Measurements from ENCODE around the gene C2orf76.

The C2orf76 gene

GRCh38 chr2:119292226-119292625, 74.4 kb downstream of the C2orf76 start:
- no peak overlapping the region for H3K27ac ChIP-seq
- no peaks in the 10 kb centered on the region for H3K36me3 ChIP-seq (ENCODE audit: insufficient read depth, low read length)
- TF ChIP-seq POLR2AphosphoS5 (IDR thresholded peaks at IDR 0.05; ENCODE audit: borderline replicate concordance, low read depth, low read length) = no peak
- H3K4me3 ChIP-seq = no peak overlapping the region
- no peaks in the 10 kb centered on the region for H3K9me3 ChIP-seq (ENCODE audit: low read depth, low read length)
- H3K9ac ChIP-seq (ENCODE audit: insufficient read length) = peak overlapping the region; percentile 41
- no peak for DNase-seq (ENCODE audit: low read depth, low spot score)

GRCh38 chr2:119291588-119292167, 75.0 kb downstream of the C2orf76 start:
- Histone ChIP-seq H3K9me3 (ENCODE audit: low read depth, low read length) (no peaks in the 10 kb centered on the region), H3K9ac (ENCODE audit: insufficient read length) (peak overlapping the region; percentile 41), H3K27ac (no peak overlapping the region), H3K4me3 (no peak overlapping the region), H3K36me3 (ENCODE audit: insufficient read depth, low read length) (no peaks in the 10 kb centered on the region)
- DNase-seq (ENCODE audit: low read depth, low spot score) = no peak
- TF ChIP-seq POLR2AphosphoS5 (IDR thresholded peaks at IDR 0.05; ENCODE audit: borderline replicate concordance, low read depth, low read length) (no peak), FOXP2 (optimal IDR thresholded peaks at IDR 0.05; ENCODE audit: control extremely low read depth, extremely low read length, insufficient read depth) (no peak), EZH2 (IDR thresholded peaks at IDR 0.05) (no peak)

- Histone ChIP-seq H3K9ac (ENCODE audit: insufficient read length) (no peak overlapping the region), H3K27ac (no peak overlapping the region), H3K36me3 (ENCODE audit: insufficient read depth, low read length) (no peaks in the 10 kb centered on the region), H3K4me3 (no peak overlapping the region), H3K9me3 (ENCODE audit: low read depth, low read length) (no peaks in the 10 kb centered on the region)
- DNase-seq (ENCODE audit: low read depth, low spot score) = no peak
- TF ChIP-seq FOXP2 (optimal IDR thresholded peaks at IDR 0.05; ENCODE audit: control extremely low read depth, extremely low read length, insufficient read depth) = no peak
- TF ChIP-seq EZH2 (IDR thresholded peaks at IDR 0.05) = no peak
- no peak for TF ChIP-seq POLR2AphosphoS5 (IDR thresholded peaks at IDR 0.05; ENCODE audit: borderline replicate concordance, low read depth, low read length)
Observed at GRCh38 chr2:119290859-119291587, 75.6 kb downstream of the C2orf76 start.

GRCh38 chr2:119289642-119290041, 77.0 kb downstream of the C2orf76 start:
- no peak overlapping the region for H3K4me3 ChIP-seq
- H3K27ac ChIP-seq = no peak overlapping the region
- DNase-seq (ENCODE audit: low read depth, low spot score) = no peak
- H3K9me3 ChIP-seq (ENCODE audit: low read depth, low read length) = no peaks in the 10 kb centered on the region
- H3K9ac ChIP-seq (ENCODE audit: insufficient read length) = no peak overlapping the region
- H3K36me3 ChIP-seq (ENCODE audit: insufficient read depth, low read length) = no peaks in the 10 kb centered on the region
- TF ChIP-seq POLR2AphosphoS5 (IDR thresholded peaks at IDR 0.05; ENCODE audit: borderline replicate concordance, low read depth, low read length) = no peak
- TF ChIP-seq FOXP2 (optimal IDR thresholded peaks at IDR 0.05; ENCODE audit: control extremely low read depth, extremely low read length, insufficient read depth) = no peak
- TF ChIP-seq EZH2 (IDR thresholded peaks at IDR 0.05) = no peak

- Histone ChIP-seq H3K36me3 (ENCODE audit: insufficient read depth, low read length) (no peaks in the 10 kb centered on the region), H3K27ac (no peak overlapping the region), H3K9ac (ENCODE audit: insufficient read length) (no peak overlapping the region), H3K9me3 (ENCODE audit: low read depth, low read length) (no peaks in the 10 kb centered on the region), H3K4me3 (no peak overlapping the region)
- DNase-seq (ENCODE audit: low read depth, low spot score) = no peak
- TF ChIP-seq FOXP2 (optimal IDR thresholded peaks at IDR 0.05; ENCODE audit: control extremely low read depth, extremely low read length, insufficient read depth) (no peak), EZH2 (IDR thresholded peaks at IDR 0.05) (no peak), POLR2AphosphoS5 (IDR thresholded peaks at IDR 0.05; ENCODE audit: borderline replicate concordance, low read depth, low read length) (no peak)
Observed at GRCh38 chr2:119289093-119289492, 77.5 kb downstream of the C2orf76 start.

- no peak for DNase-seq (ENCODE audit: low read depth, low spot score)
- H3K27ac ChIP-seq = no peak overlapping the region
- no peak overlapping the region for H3K9ac ChIP-seq (ENCODE audit: insufficient read length)
- no peak overlapping the region for H3K4me3 ChIP-seq
- H3K9me3 ChIP-seq (ENCODE audit: low read depth, low read length) = no peaks in the 10 kb centered on the region
- no peaks in the 10 kb centered on the region for H3K36me3 ChIP-seq (ENCODE audit: insufficient read depth, low read length)
- no peak for TF ChIP-seq POLR2AphosphoS5 (IDR thresholded peaks at IDR 0.05; ENCODE audit: borderline replicate concordance, low read depth, low read length)
- no peak for TF ChIP-seq EZH2 (IDR thresholded peaks at IDR 0.05)
- TF ChIP-seq FOXP2 (optimal IDR thresholded peaks at IDR 0.05; ENCODE audit: control extremely low read depth, extremely low read length, insufficient read depth) = no peak
Observed at GRCh38 chr2:119288576-119288975, 78.1 kb downstream of the C2orf76 start.

- TF ChIP-seq EZH2 (IDR thresholded peaks at IDR 0.05) = no peak
- TF ChIP-seq POLR2AphosphoS5 (IDR thresholded peaks at IDR 0.05; ENCODE audit: borderline replicate concordance, low read depth, low read length) = no peak
- no peak for TF ChIP-seq FOXP2 (optimal IDR thresholded peaks at IDR 0.05; ENCODE audit: control extremely low read depth, extremely low read length, insufficient read depth)
- Histone ChIP-seq H3K27ac (no peak overlapping the region), H3K9ac (ENCODE audit: insufficient read length) (no peak overlapping the region), H3K9me3 (ENCODE audit: low read depth, low read length) (no peaks in the 10 kb centered on the region), H3K4me3 (no peak overlapping the region), H3K36me3 (ENCODE audit: insufficient read depth, low read length) (no peaks in the 10 kb centered on the region)
- DNase-seq (ENCODE audit: low read depth, low spot score) = no peak
Observed at GRCh38 chr2:119286661-119287060, 80.0 kb downstream of the C2orf76 start.

GRCh38 chr2:119283873-119284331, 82.7 kb downstream of the C2orf76 start:
- Histone ChIP-seq H3K9ac (ENCODE audit: insufficient read length) (no peak overlapping the region), H3K9me3 (ENCODE audit: low read depth, low read length) (no peaks in the 10 kb centered on the region), H3K36me3 (ENCODE audit: insufficient read depth, low read length) (no peaks in the 10 kb centered on the region), H3K4me3 (no peak overlapping the region), H3K27ac (no peak overlapping the region)
- no peak for TF ChIP-seq POLR2AphosphoS5 (IDR thresholded peaks at IDR 0.05; ENCODE audit: borderline replicate concordance, low read depth, low read length)
- no peak for DNase-seq (ENCODE audit: low read depth, low spot score)
